ENCODE data around the gene DPEP2.

DPEP2 gene

DNA sequence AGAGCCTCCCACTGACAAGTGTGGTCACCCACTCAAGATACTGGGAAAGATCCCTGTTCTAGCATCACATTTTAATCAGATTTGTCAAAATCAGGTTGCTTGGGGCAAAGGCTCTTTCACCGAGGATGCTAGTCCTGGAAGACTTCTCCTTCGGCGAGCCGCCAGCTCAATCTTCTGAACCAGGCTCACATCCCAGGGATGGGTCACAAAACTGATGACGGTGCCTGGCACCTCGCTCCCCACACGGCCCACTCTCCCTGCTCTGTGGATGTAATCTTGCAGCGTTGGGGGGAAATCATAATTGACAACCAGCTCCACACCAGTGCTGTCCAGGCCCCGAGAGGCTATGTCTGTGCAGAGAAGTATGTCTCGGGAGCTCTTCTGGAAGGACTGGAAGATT lies 22.2 kb upstream of the DPEP2 start:
- TF ChIP-seq SIN3A (IDR thresholded peaks at IDR 0.05; ENCODE audit: borderline replicate concordance, insufficient read depth, low read length) (no peak), TAF1 (IDR thresholded peaks at IDR 0.05; ENCODE audit: borderline replicate concordance, insufficient read depth, low read length) (no peak), POLR2AphosphoS5 (IDR thresholded peaks at IDR 0.05; ENCODE audit: low read depth, low read length) (no peak), FOXP2 (optimal IDR thresholded peaks at IDR 0.05; ENCODE audit: borderline replicate concordance, extremely low read depth, extremely low read length, insufficient read depth) (no peak)
- TF ChIP-seq, protein P1, sequence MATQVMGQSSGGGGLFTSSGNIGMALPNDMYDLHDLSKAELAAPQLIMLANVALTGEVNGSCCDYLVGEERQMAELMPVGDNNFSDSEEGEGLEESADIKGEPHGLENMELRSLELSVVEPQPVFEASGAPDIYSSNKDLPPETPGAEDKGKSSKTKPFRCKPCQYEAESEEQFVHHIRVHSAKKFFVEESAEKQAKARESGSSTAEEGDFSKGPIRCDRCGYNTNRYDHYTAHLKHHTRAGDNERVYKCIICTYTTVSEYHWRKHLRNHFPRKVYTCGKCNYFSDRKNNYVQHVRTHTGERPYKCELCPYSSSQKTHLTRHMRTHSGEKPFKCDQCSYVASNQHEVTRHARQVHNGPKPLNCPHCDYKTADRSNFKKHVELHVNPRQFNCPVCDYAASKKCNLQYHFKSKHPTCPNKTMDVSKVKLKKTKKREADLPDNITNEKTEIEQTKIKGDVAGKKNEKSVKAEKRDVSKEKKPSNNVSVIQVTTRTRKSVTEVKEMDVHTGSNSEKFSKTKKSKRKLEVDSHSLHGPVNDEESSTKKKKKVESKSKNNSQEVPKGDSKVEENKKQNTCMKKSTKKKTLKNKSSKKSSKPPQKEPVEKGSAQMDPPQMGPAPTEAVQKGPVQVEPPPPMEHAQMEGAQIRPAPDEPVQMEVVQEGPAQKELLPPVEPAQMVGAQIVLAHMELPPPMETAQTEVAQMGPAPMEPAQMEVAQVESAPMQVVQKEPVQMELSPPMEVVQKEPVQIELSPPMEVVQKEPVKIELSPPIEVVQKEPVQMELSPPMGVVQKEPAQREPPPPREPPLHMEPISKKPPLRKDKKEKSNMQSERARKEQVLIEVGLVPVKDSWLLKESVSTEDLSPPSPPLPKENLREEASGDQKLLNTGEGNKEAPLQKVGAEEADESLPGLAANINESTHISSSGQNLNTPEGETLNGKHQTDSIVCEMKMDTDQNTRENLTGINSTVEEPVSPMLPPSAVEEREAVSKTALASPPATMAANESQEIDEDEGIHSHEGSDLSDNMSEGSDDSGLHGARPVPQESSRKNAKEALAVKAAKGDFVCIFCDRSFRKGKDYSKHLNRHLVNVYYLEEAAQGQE (IDR thresholded peaks at IDR 0.05; ENCODE audit: insufficient read depth in 1 of 2, low read depth in 2 of 2, low read length in 2 of 2): no peak

DNA sequence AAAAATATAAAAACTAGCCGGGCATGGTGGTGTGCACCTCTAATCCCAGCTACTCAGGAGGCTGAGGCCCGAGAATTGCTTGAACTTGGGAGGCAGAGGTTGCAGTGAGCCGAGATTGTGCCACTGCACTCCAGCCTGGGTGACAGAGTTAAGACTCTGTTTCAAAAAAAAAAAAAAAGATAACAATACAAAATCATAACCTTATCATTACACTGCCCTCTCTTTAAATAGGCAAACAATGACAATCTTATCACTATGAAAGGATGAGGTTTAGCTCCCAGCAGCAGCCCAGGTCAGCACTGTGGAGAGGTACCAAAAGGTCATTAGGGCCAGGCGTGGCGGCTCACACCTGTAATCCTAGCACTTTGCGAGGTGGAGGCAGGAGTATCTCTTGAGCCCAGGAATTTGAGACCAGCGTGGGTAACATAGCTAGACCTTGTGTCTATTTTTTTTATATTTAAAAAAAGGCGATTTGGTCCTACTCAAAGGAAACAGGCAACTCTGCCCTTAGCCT lies 19.9 kb upstream of the DPEP2 start:
- TF ChIP-seq TAF1 (IDR thresholded peaks at IDR 0.05; ENCODE audit: borderline replicate concordance, insufficient read depth, low read length) (no peak), POLR2AphosphoS5 (IDR thresholded peaks at IDR 0.05; ENCODE audit: low read depth, low read length) (no peak), SIN3A (IDR thresholded peaks at IDR 0.05; ENCODE audit: borderline replicate concordance, insufficient read depth, low read length) (no peak), FOXP2 (optimal IDR thresholded peaks at IDR 0.05; ENCODE audit: borderline replicate concordance, extremely low read depth, extremely low read length, insufficient read depth) (no peak)
- TF ChIP-seq, protein P1 (IDR thresholded peaks at IDR 0.05; ENCODE audit: insufficient read depth in 1 of 2, low read depth in 2 of 2, low read length in 2 of 2): no peak

DNA sequence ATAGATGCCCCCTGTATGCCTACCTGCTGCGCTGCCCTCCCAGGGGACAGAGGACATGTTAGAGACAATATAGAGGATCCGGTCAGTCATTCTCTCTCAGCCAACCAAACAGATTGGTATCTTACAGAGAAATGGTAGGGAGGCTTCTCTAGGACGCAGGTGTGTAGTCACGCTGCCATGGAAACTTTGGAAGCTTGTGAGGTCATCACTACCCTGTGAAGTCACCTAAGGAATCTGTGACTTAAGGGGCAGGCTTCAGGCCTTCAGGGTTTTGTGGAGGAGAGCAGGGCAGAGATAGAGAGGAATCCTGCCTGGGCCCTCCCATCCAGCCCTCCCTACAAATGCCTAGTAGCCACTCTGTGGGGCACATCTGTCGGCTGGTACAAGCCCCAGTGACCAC lies 16.4 kb upstream of the DPEP2 start, which contains the start of gene DPEP2NB:
TSS of gene DPEP2NB (minus strand) at position 231 of the 400 bp plus-strand sequence. CDS start at position 90, 141 bp downstream.
- TF ChIP-seq, protein P1 (IDR thresholded peaks at IDR 0.05; ENCODE audit: insufficient read depth in 1 of 2, low read depth in 2 of 2, low read length in 2 of 2): no peak
- TF ChIP-seq POLR2AphosphoS5 (IDR thresholded peaks at IDR 0.05; ENCODE audit: low read depth, low read length): no peak
- no peak for TF ChIP-seq FOXP2 (optimal IDR thresholded peaks at IDR 0.05; ENCODE audit: borderline replicate concordance, extremely low read depth, extremely low read length, insufficient read depth)
- no peak for TF ChIP-seq SIN3A (IDR thresholded peaks at IDR 0.05; ENCODE audit: borderline replicate concordance, insufficient read depth, low read length)
- no peak for TF ChIP-seq TAF1 (IDR thresholded peaks at IDR 0.05; ENCODE audit: borderline replicate concordance, insufficient read depth, low read length)

DNA sequence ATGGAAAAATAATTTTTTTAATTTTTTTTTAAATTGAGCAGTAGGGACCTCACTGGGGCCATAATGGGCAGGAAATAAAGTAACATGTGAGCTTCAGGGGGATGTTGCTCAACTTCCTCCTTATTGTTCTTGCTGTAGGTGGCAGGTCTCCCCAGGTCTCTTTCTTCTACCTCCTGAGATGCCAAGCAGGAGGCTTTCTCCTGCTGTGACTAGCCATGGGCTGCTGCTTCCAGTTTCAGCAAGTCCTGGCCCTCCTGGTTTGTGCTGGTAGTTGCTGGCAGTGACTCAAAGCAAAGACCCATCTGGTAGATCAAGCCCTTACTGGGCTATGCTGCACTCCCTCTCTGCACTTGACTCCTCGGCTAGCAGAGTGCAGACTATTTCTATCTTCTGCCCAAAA lies 14.2 kb upstream of the DPEP2 start:
- TF ChIP-seq SIN3A (IDR thresholded peaks at IDR 0.05; ENCODE audit: borderline replicate concordance, insufficient read depth, low read length): no peak
- TF ChIP-seq, protein P1 (IDR thresholded peaks at IDR 0.05; ENCODE audit: insufficient read depth in 1 of 2, low read depth in 2 of 2, low read length in 2 of 2): no peak
- no peak for TF ChIP-seq FOXP2 (optimal IDR thresholded peaks at IDR 0.05; ENCODE audit: borderline replicate concordance, extremely low read depth, extremely low read length, insufficient read depth)
- no peak for TF ChIP-seq POLR2AphosphoS5 (IDR thresholded peaks at IDR 0.05; ENCODE audit: low read depth, low read length)
- TF ChIP-seq TAF1 (IDR thresholded peaks at IDR 0.05; ENCODE audit: borderline replicate concordance, insufficient read depth, low read length): no peak

Measured in PFSK-1 (cell line).